ENCODE data around the gene FASTK. TPM values are rescaled to one million over a fixed set of nuclear protein-coding genes. Genes with fewer than 3 reads are reported as not detected.

The FASTK gene
- total and polyA plus RNA-seq, 2 of the 4 experiments (the other 2 are of a cell fraction): 53.8 to 115 TPM

GRCh38 chr7:151061213-151062110, 19.1 kb downstream of the FASTK start:
- H3K27ac ChIP-seq (ENCODE audit: insufficient read depth, low read length): peak overlapping the region; percentile 97
- no peak overlapping the region for H3K56ac ChIP-seq (ENCODE audit: extremely low read depth, insufficient read depth, low read length)
- peak overlapping the region; percentile 60; the same call in 1 of the 2 replicates for H3K14ac ChIP-seq (replicated peaks; ENCODE audit: low read depth, low read length)
- in situ Hi-C loops (cut with MboI; ENCODE audit: low sequenced_read_pairs) (no loop called here), intact Hi-C loops (cut with micrococcal nuclease) (no loop called here), dilution Hi-C loops (cut with HindIII; ENCODE audit: low sequenced_read_pairs, unreplicated experiment) (no loop called here)
- H3K4me3 ChIP-seq (ENCODE audit: insufficient read depth, low read depth, low read length): peak overlapping the region; percentile 7; the same call in 1 of the 2 replicates
- H4K5ac ChIP-seq (ENCODE audit: low read depth, low read length): no peak overlapping the region
- ChIA-PET POLR2A (ENCODE audit: unreplicated experiment) (interaction anchor here (0.6 kb wide), 1 partner anchor 16 kb away, joined by 5 read pairs; no protein-coding TSS in a partner anchor), CTCF (no interaction called here)
- H3K4me2 ChIP-seq (ENCODE audit: low read depth, low read length): peak overlapping the region; percentile 99; the same call in 1 of the 2 replicates
- no peaks in the 10 kb centered on the region for H3K9me3 ChIP-seq (ENCODE audit: control insufficient read depth, insufficient read depth, low read length)
- peaks cover 43% of the 10 kb centered on the region for H3K4me1 ChIP-seq (ENCODE audit: control insufficient read depth, insufficient read depth, low read length)
- peak overlapping the region; percentile 90; the same call in 1 of the 2 replicates for H3K23ac ChIP-seq (ENCODE audit: low read depth, low read length)
- no peak overlapping the region; the same call in 1 of the 2 replicates for H3K18ac ChIP-seq (ENCODE audit: low read depth, low read length)
- ATAC-seq (ENCODE audit: low read depth) (no peak), DNase-seq (no peak)
- H3K9me1 ChIP-seq (ENCODE audit: insufficient read depth, low read length): peaks cover 12% of the 10 kb centered on the region; the same call in 1 of the 2 replicates
- peak overlapping the region; percentile 84 for H3K9ac ChIP-seq (ENCODE audit: low read depth, low read length)
- peak overlapping the region; percentile 56 for H2BK120ac ChIP-seq (ENCODE audit: low read depth, low read length)
- peaks cover 32% of the 10 kb centered on the region for H4K20me1 ChIP-seq (ENCODE audit: insufficient read depth, low read length)
- H2BK20ac ChIP-seq (ENCODE audit: low read depth, low read length): no peak overlapping the region
- WGBS, 2 experiments (ENCODE audit: extremely low coverage in 2 of 2, insufficient read length in 1 of 2): 48% methylated on average over 10 of the region's 33 CpGs; no CpG with 5 or more reads in 1 of the 2 experiments
- H2AFZ ChIP-seq (replicated peaks; ENCODE audit: low read length, poor library complexity): peak overlapping the region; percentile 60
- H3K4ac ChIP-seq (ENCODE audit: low read depth, low read length): peak overlapping the region; percentile 89
- no peak overlapping the region; the same call in none of the 2 replicates for H4K91ac ChIP-seq (ENCODE audit: insufficient read depth, low read depth, low read length)
- peak overlapping the region; percentile 95 for H2BK5ac ChIP-seq (ENCODE audit: low read depth, low read length, poor library complexity, severe bottlenecking)
- peaks cover 21% of the 10 kb centered on the region for H3K36me3 ChIP-seq (ENCODE audit: control insufficient read depth, insufficient read depth, low read length)
- H3K27me3 ChIP-seq (ENCODE audit: control insufficient read depth, insufficient read depth, low read length): no peaks in the 10 kb centered on the region
- peak overlapping the region; percentile 100 for H2AK9ac ChIP-seq (replicated peaks; ENCODE audit: low read depth, low read length, poor library complexity)
- peaks cover 28 to 70% of the 10 kb centered on the region in 2 experiments for H3K79me1 ChIP-seq (ENCODE audit: low read depth in 1 of 2, low read length in 2 of 2)
- H2AK5ac ChIP-seq (ENCODE audit: low read depth, low read length): peak overlapping the region; percentile 96
- no TSS peak for BruUV-seq (replicated peaks)
- peak overlapping the region; percentile 35 to 65 for H4K8ac ChIP-seq (ENCODE audit: low read depth in 2 of 2, low read length in 2 of 2)
- H2BK15ac ChIP-seq (ENCODE audit: low read depth, low read length): no peak overlapping the region
- TF ChIP-seq RAD21 (IDR thresholded peaks at IDR 0.05; ENCODE audit: low read length): no peak
- no peak for TF ChIP-seq FOS (IDR thresholded peaks at IDR 0.05; ENCODE audit: low read depth, low read length)
- no peak for TF ChIP-seq MAFK (IDR thresholded peaks at IDR 0.05; ENCODE audit: low read depth, low read length)
- no peak for TF ChIP-seq CEBPB (IDR thresholded peaks at IDR 0.05; ENCODE audit: low read depth, low read length)
- TF ChIP-seq NFE2L2 (IDR thresholded peaks at IDR 0.05; ENCODE audit: low read depth, low read length): no peak
- no peak for TF ChIP-seq BHLHE40 (IDR thresholded peaks at IDR 0.05; ENCODE audit: low read depth, low read length)
- TF ChIP-seq USF2 (IDR thresholded peaks at IDR 0.05; ENCODE audit: low read depth, low read length): no peak
- no peak for TF ChIP-seq MXI1 (IDR thresholded peaks at IDR 0.05; ENCODE audit: borderline replicate concordance, low read depth, low read length)
- TF ChIP-seq RFX5 (IDR thresholded peaks at IDR 0.05; ENCODE audit: low read depth, low read length): no peak
- no peak for TF ChIP-seq POLR2A (IDR thresholded peaks at IDR 0.05; ENCODE audit: low read depth, low read length)
- TF ChIP-seq ELK1 (IDR thresholded peaks at IDR 0.05; ENCODE audit: borderline replicate concordance, low read depth, low read length): no peak
- no peak for TF ChIP-seq CHD1 (IDR thresholded peaks at IDR 0.05; ENCODE audit: low read depth, low read length)
- no peak for TF ChIP-seq RCOR1 (IDR thresholded peaks at IDR 0.05; ENCODE audit: insufficient replicate concordance, low read length)
- TF ChIP-seq MAZ (IDR thresholded peaks at IDR 0.05; ENCODE audit: borderline replicate concordance, low read depth, low read length): no peak
